Liver (tissue), 2 donors: Measurements from ENCODE around the gene MSL1.

Experiments used
- CTCF ChIP-seq: fragments of 150-350 bp; IDR thresholded peaks from 2 replicates; pipeline ENCODE4 v1.5.1; 2017; ENCODE audit warnings: improper control_type of control experiment, low read depth, low read length; ENCODE audit not compliant: missing input control
- FOXA1 ChIP-seq: IDR thresholded peaks from 2 replicates; pipeline ENCODE4 v1.6.1; 2016; ENCODE audit warnings: antibody characterized with exemption
- ZBTB33 ChIP-seq: IDR thresholded peaks from 2 replicates; pipeline ENCODE4 v1.6.1; 2016; ENCODE audit warnings: antibody characterized with exemption
- donor health status: healthy.

DNA sequence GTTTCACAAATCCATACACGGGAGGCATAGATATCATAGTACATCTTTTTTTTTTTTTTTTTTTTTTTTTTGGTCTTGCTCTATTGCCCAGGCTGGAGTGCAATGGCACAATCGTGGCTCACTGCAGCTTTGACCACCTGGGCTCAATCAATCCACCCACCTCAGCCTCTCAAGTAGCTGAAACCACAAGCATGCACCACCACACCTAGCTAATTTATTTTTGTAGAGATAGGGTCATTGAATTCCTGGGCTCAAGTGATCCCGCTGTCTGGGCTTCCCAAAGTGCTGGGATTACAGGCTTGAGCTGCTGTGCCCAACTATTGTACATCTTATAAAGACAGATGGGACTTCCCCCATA lies 52.0 kb downstream of the MSL1 start:
- TF ChIP-seq ZBTB33 (no peak), CTCF (no peak), FOXA1 (no peak)
